Measurements from ENCODE around the gene ACOT8. TPM values are rescaled to one million over a fixed set of nuclear protein-coding genes. Genes with fewer than 3 reads are reported as not detected.

ACOT8 gene
- total RNA-seq, 2 donors from 2014 or later, result 36.8 to 42.8 TPM

- intact Hi-C loops (cut with DNase I), result no loop called here
- H3K27me3 ChIP-seq, result no peaks in the 10 kb centered on the region
- DNase-seq, result no peak
- no peak for ATAC-seq
- 83 to 86% methylated on average over 7 of the region's 7 CpGs for WGBS, 2 donors
- no peak overlapping the region for H3K27ac ChIP-seq
- no peaks in the 10 kb centered on the region for H3K36me3 ChIP-seq (replicated peaks in 1 of 2; ENCODE audit: insufficient read depth in 1 of 2, low read depth in 2 of 2)
- H3K4me3 ChIP-seq, result no peak overlapping the region
- no peak for TF ChIP-seq POLR2A (IDR thresholded peaks at IDR 0.05)
- TF ChIP-seq, protein P1, sequence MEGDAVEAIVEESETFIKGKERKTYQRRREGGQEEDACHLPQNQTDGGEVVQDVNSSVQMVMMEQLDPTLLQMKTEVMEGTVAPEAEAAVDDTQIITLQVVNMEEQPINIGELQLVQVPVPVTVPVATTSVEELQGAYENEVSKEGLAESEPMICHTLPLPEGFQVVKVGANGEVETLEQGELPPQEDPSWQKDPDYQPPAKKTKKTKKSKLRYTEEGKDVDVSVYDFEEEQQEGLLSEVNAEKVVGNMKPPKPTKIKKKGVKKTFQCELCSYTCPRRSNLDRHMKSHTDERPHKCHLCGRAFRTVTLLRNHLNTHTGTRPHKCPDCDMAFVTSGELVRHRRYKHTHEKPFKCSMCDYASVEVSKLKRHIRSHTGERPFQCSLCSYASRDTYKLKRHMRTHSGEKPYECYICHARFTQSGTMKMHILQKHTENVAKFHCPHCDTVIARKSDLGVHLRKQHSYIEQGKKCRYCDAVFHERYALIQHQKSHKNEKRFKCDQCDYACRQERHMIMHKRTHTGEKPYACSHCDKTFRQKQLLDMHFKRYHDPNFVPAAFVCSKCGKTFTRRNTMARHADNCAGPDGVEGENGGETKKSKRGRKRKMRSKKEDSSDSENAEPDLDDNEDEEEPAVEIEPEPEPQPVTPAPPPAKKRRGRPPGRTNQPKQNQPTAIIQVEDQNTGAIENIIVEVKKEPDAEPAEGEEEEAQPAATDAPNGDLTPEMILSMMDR (IDR thresholded peaks at IDR 0.05), result no peak
- no peaks in the 10 kb centered on the region for H3K4me1 ChIP-seq
- H3K9me3 ChIP-seq, result no peaks in the 10 kb centered on the region
Observed at GRCh38 chr20:45863543-45864470, 6.6 kb upstream of the ACOT8 start.

GRCh38 chr20:45861221-45862075, 4.3 kb upstream of the ACOT8 start:
- no peak overlapping the region for H3K27ac ChIP-seq
- intact Hi-C loops (cut with DNase I), result no loop called here
- DNase-seq (peak in 1 of 4 donors; percentile 31), ATAC-seq (no peak)
- no peak overlapping the region for H3K4me3 ChIP-seq
- no peaks in the 10 kb centered on the region for H3K9me3 ChIP-seq
- TF ChIP-seq, protein P1 (IDR thresholded peaks at IDR 0.05), result no peak
- no peak for TF ChIP-seq POLR2A (IDR thresholded peaks at IDR 0.05)
- 84 to 91% methylated on average over 7 of the region's 7 CpGs for WGBS, 2 donors
- no peaks in the 10 kb centered on the region for H3K36me3 ChIP-seq (replicated peaks in 1 of 2; ENCODE audit: insufficient read depth in 1 of 2, low read depth in 2 of 2)
- no peaks in the 10 kb centered on the region for H3K27me3 ChIP-seq
- H3K4me1 ChIP-seq, result peaks cover 11% of the 10 kb centered on the region

DNA sequence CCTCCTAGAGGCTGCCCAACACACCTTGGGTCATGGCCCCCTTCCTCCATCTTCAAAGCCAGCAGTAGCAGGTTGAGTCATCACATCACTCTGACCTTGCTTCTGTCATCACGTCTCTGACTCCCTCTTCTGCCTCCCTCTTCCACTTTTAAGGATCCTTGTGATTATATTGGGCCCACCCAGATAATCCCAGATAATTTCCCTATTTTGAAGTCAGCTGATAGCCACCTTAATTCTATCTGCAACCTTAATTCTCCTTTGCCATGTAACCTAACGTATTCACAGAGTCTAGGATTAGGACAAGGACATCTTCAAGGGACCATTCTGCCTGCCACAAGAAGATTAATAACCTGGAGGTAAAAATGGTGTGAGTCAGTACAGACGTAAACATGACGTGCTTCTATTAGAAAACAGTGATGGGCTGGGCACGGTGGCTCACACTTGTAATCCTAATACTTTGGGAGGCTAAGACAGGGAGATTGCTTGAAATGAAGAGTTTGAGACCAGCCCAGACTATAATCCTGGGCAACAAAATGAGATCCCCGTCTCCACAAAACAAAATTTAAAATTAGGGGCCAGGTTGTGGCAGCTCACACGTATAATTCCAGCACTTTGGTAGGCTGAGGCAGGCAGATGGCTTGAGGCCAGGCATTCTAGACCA, 3.5 kb upstream of the ACOT8 start:
- Histone ChIP-seq H3K36me3 (replicated peaks in 1 of 2; ENCODE audit: insufficient read depth in 1 of 2, low read depth in 2 of 2) (no peaks in the 10 kb centered on the region), H3K27ac (no peak overlapping the region), H3K9me3 (no peaks in the 10 kb centered on the region), H3K27me3 (no peaks in the 10 kb centered on the region), H3K4me1 (peaks cover 19% of the 10 kb centered on the region), H3K4me3 (no peak overlapping the region)
- intact Hi-C loops (cut with DNase I), result no loop called here
- peak in 1 of 4 donors; percentile 46 for DNase-seq
- TF ChIP-seq POLR2A (IDR thresholded peaks at IDR 0.05), result no peak
- TF ChIP-seq, protein P1 (IDR thresholded peaks at IDR 0.05), result no peak
- ATAC-seq, result no peak
- WGBS, 2 donors, result 68 to 70% methylated on average over 7 of the region's 7 CpGs

DNA sequence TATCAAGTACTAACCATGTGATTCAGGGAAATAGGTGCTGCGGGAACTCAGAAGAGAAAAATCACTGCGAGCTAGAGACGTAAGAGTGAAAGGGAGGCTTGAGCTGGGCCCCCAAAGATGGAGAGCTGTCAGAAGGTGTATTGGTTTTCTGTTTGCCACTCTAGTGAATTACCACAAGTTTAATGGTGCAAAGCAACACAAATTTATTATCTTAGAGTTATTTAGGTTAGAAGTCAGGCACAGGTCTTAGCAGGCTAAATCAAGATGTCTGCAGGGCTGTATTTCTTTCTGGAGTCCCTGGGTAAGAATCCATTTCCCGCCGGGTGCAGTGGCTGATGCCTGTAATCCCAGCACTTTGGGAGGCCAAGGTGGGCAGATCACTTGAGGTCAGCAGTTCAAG, 2.7 kb upstream of the ACOT8 start:
- intact Hi-C loops (cut with DNase I), result no loop called here
- Histone ChIP-seq H3K27me3 (no peaks in the 10 kb centered on the region), H3K4me1 (peaks cover 25% of the 10 kb centered on the region), H3K36me3 (replicated peaks in 1 of 2; ENCODE audit: insufficient read depth in 1 of 2, low read depth in 2 of 2) (no peaks in the 10 kb centered on the region), H3K9me3 (no peaks in the 10 kb centered on the region), H3K4me3 (no peak overlapping the region), H3K27ac (no peak overlapping the region)
- WGBS, 2 donors, result 86 to 95% methylated on average over 5 of the region's 5 CpGs
- TF ChIP-seq POLR2A (IDR thresholded peaks at IDR 0.05), result no peak
- TF ChIP-seq, protein P1 (IDR thresholded peaks at IDR 0.05), result no peak
- ATAC-seq (no peak), DNase-seq (no peak)
